ENCODE results near the gene S100A8.

- TF ChIP-seq ATF3 (IDR thresholded peaks at IDR 0.05) (no peak), CTCF (IDR thresholded peaks at IDR 0.05; ENCODE audit: low read depth, low read length, missing input control) (no peak), MAX (IDR thresholded peaks at IDR 0.05) (no peak), REST (IDR thresholded peaks at IDR 0.05) (no peak), FOXA2 (IDR thresholded peaks at IDR 0.05) (no peak), EGR1 (IDR thresholded peaks at IDR 0.05; ENCODE audit: low read depth in 2 of 2) (no peak), RAD21 (IDR thresholded peaks at IDR 0.05) (no peak), RXRA (IDR thresholded peaks at IDR 0.05) (no peak), JUND (IDR thresholded peaks at IDR 0.05) (no peak), ZBTB33 (IDR thresholded peaks at IDR 0.05) (no peak), GABPA (IDR thresholded peaks at IDR 0.05 in 1 of 2, conservative IDR thresholded peaks at IDR 0.05 in 1 of 2) (no peak), NR2F2 (IDR thresholded peaks at IDR 0.05) (no peak), TAF1 (conservative IDR thresholded peaks at IDR 0.05) (no peak)
These were observed 46.4 kb upstream of the S100A8 start for GRCh38 chr1:153437236-153437635.

Data from liver (tissue), 3 donors.